ENCODE results near the gene OCLN. TPM values are rescaled to one million over a fixed set of nuclear protein-coding genes. Genes with fewer than 3 reads are reported as not detected.
"Not testable (repeated sequence)": the region's sequence is repeated elsewhere in the genome, so short reads cannot be mapped to it uniquely, and the experiment has no call there.

OCLN gene
- total RNA-seq, 2 donors from 2014 or later, result 2.0 to 9.0 TPM

DNA sequence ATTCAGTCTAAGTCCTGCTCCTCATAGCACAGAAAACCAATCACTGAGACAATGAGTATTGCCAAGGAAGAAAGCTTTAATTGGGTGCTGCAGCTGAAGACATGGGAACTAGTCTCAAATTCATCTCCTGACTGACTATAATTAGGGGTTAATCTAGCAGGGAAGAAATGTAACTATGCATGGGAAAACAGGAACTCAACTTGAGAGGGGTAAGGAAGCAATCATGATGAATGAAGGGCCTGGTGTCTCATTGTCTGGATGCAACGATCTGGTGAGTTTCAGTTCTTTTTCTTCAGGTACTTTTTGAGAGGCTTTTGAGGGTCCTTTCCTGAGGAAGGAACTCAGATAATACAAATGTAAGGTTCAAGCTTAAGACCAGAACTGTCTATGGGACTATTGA lies 24.0 kb upstream of the OCLN start:
- Mint-ChIP-seq H3K4me1 (no peaks in the 10 kb centered on the region), H3K4me3 (no peak overlapping the region), H3K27ac (no peak overlapping the region), H3K27me3 (no peaks in the 10 kb centered on the region), H3K36me3 (ENCODE audit: low read depth) (no peaks in the 10 kb centered on the region)
- ATAC-seq (no peak), DNase-seq (no peak)
- no peaks in the 10 kb centered on the region for H3K9me3 ChIP-seq (ENCODE audit: control insufficient read depth, low read length, poor library complexity, severe bottlenecking)

DNA sequence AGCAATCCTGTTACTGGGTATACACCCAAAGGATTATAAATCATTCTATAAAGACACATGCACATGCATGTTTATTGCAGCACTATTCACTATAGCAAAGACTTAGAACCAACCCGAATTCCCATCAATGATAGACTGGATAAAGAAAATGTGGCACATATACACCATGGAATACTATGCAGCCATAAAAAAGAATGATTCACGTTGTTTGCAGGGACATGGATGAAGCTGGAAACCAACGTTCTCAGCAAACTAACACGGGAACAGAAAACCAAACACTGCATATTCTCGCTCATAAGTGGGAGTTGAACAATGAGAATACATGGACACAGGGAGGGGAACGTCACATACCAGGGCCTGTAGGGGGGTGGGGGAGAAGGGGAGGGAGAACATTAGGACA lies 21.1 kb upstream of the OCLN start:
- H3K27ac Mint-ChIP-seq; H3K4me3 Mint-ChIP-seq; H3K9me3 ChIP-seq (ENCODE audit: control insufficient read depth, low read length, poor library complexity, severe bottlenecking); H3K27me3 Mint-ChIP-seq; ATAC-seq; DNase-seq; H3K4me1 Mint-ChIP-seq; H3K36me3 Mint-ChIP-seq (ENCODE audit: low read depth): not testable (repeated sequence)

DNA sequence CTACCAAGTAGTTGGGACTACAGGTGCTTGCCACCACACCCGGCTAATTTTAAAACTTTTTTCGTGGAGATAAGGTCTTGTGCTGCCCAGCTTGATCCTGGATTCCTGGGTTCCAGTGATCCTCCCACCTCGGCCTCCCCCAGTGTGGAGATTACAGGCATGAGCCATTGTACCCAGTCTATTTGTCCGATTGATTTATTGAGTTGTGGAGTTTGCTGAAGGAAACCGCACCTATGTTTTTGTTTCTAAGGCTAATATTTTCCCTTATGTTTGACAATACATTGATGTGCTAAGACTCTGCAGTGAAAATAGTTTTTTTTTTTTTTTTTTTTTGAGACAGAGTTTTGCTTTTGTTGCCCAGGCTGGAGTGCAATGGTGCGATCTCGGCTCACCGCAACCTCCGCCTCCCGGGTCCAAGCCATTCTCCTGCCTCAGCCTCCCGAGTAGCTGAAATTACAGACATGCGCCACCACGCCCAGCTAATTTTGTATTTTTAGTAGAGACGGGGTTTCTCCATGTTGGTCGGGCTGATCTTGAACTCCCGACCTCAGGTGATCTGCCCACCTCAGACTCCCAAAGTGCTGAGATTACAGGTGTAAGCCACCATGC lies 20.0 kb upstream of the OCLN start:
- not testable (repeated sequence) for DNase-seq; H3K27ac Mint-ChIP-seq; H3K9me3 ChIP-seq (ENCODE audit: control insufficient read depth, low read length, poor library complexity, severe bottlenecking); H3K4me1 Mint-ChIP-seq; ATAC-seq; H3K27me3 Mint-ChIP-seq; H3K4me3 Mint-ChIP-seq; H3K36me3 Mint-ChIP-seq (ENCODE audit: low read depth)

DNA sequence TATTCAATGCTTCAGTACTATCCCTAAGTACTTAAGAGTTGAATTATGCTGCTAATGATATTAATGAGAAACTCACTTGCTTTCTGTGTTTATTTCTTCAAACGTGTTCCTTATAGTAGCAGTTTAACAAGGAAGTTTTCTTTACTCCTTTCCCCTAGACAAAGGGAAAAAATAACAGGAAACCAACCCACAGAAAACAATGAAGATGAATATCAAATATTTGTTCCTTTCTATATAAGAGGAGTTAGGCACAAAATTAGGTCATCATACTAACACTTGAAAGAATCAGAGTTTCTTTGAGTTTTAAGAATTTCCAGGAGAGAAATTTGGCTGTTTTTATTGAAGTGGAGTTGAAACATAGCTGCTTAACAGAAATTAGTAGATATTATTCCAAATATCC lies 15.4 kb upstream of the OCLN start:
- no peak overlapping the region for H3K4me3 Mint-ChIP-seq
- DNase-seq (no peak), ATAC-seq (no peak)
- H3K27ac Mint-ChIP-seq, result peak overlapping the region; percentile 21
- no peaks in the 10 kb centered on the region for H3K27me3 Mint-ChIP-seq
- no peaks in the 10 kb centered on the region for H3K36me3 Mint-ChIP-seq (ENCODE audit: low read depth)
- no peaks in the 10 kb centered on the region for H3K9me3 ChIP-seq (ENCODE audit: control insufficient read depth, low read length, poor library complexity, severe bottlenecking)
- peaks cover 6% of the 10 kb centered on the region for H3K4me1 Mint-ChIP-seq

DNA sequence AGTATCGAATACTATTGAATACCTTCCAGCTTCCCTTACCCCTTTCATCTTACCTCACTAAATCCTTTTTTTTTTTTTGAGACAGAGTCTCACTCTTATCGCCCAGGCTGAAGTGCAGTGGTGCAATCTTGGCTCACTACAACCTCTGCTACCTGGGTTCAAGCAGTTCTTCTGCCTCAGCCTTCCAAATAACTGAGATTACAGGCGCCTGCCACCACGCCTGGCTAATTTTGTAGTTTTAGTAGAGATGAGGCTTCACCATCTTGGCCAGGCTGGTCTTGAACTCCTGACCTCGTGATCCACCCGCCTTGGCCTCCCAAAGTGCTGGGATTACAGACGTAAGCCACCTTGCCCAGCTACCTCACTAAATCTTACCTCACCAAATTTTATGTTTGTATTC lies 14.3 kb upstream of the OCLN start:
- not testable (repeated sequence) for H3K4me1 Mint-ChIP-seq; DNase-seq; ATAC-seq; H3K4me3 Mint-ChIP-seq; H3K27me3 Mint-ChIP-seq; H3K27ac Mint-ChIP-seq; H3K36me3 Mint-ChIP-seq (ENCODE audit: low read depth); H3K9me3 ChIP-seq (ENCODE audit: control insufficient read depth, low read length, poor library complexity, severe bottlenecking)

DNA sequence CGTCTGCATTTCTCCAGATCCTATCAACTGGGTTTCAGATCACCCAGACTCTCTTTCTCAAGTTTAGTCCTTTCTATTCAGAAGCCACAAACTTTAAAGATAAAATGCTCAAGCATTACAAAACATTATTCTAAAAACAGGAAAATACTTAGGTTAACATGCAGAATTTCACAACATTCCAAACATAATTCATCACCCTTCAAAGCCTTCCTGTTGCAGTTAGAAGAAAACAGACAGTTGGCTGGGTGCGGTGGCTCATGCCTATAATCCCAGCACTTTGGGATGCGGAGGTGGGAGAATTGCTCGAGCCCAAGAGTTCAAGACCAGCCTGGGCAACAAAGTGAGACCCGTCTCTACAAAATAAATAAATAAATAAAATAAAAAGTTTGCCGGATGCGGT lies 7.7 kb upstream of the OCLN start:
- Mint-ChIP-seq H3K4me1 (peaks cover 2% of the 10 kb centered on the region), H3K27me3 (peaks cover 35% of the 10 kb centered on the region), H3K4me3 (no peak overlapping the region), H3K27ac (no peak overlapping the region), H3K36me3 (ENCODE audit: low read depth) (no peaks in the 10 kb centered on the region)
- ATAC-seq, result no peak
- DNase-seq, result no peak
- no peaks in the 10 kb centered on the region for H3K9me3 ChIP-seq (ENCODE audit: control insufficient read depth, low read length, poor library complexity, severe bottlenecking)

DNA sequence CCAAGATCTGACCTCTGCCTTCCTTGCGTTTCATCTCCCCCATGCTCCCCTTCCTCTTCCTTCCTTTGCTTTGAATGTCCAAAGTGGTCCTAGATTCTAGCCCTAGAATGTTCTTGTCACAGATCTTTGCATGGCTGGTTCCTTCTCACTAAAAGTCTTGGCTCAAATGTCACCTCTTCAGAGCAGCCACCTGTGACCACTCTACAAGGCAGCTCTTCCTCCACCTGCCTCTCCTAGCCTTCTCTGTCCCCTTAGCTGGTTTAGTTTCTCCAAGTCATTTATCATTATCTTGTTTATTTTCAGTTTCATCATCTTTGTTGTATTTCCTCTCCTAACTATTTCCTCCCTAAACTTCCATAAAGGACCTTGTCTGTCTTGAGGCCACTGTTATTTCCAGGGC lies 7.1 kb upstream of the OCLN start:
- DNase-seq, result no peak
- H3K9me3 ChIP-seq (ENCODE audit: control insufficient read depth, low read length, poor library complexity, severe bottlenecking), result no peaks in the 10 kb centered on the region
- peak overlapping the region; percentile 22 for H3K27ac Mint-ChIP-seq
- H3K36me3 Mint-ChIP-seq (ENCODE audit: low read depth), result no peaks in the 10 kb centered on the region
- H3K4me3 Mint-ChIP-seq, result no peak overlapping the region
- H3K27me3 Mint-ChIP-seq, result peaks cover 41% of the 10 kb centered on the region
- peaks cover 2% of the 10 kb centered on the region for H3K4me1 Mint-ChIP-seq
- ATAC-seq, result no peak

DNA sequence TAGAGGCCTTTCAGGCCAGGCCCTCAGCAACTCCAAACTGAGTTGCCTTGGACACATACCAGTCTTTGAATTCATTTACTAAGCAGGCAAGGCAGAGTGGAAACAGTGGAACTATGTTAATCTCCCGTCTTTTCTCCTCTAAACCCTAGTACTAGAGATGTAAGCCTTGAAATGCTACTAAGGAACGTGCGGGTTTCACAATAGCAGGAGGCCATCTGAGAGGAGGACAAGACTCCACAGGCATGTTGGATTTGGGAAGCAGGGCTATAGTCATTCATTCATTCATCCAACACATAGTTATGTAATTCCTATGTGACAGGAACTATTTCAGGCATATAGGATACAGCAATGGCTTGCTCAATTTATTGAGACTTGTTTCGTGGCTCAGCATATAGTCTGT lies 3.3 kb upstream of the OCLN start:
- ATAC-seq (no peak), DNase-seq (no peak)
- peaks cover 59% of the 10 kb centered on the region for H3K27me3 Mint-ChIP-seq
- H3K9me3 ChIP-seq (ENCODE audit: control insufficient read depth, low read length, poor library complexity, severe bottlenecking), result no peaks in the 10 kb centered on the region
- peaks cover 10% of the 10 kb centered on the region for H3K4me1 Mint-ChIP-seq
- H3K4me3 Mint-ChIP-seq, result no peak overlapping the region
- H3K36me3 Mint-ChIP-seq (ENCODE audit: low read depth), result no peaks in the 10 kb centered on the region
- no peak overlapping the region for H3K27ac Mint-ChIP-seq

DNA sequence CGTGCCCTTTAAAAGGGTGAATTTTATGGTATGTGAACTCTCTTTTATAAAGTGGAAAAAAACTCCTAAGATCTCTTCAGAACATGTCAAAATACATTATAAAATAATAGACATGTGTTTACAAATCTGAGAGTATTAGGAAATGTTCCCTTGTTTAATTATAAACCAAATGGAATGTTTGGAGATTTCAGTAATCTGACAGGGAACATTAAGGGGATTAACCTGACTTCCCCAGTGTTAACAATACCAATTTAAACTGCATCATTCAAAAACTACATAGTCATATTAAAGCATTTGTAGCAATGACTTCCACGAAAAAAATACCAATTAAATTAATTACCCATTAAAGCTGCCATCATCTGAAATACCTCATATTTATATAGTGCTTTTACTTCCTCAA lies 1.6 kb upstream of the OCLN start:
- no peak overlapping the region for H3K4me3 Mint-ChIP-seq
- no peaks in the 10 kb centered on the region for H3K9me3 ChIP-seq (ENCODE audit: control insufficient read depth, low read length, poor library complexity, severe bottlenecking)
- no peak for ATAC-seq
- H3K27me3 Mint-ChIP-seq, result peaks cover 68% of the 10 kb centered on the region
- peaks cover 2% of the 10 kb centered on the region for H3K36me3 Mint-ChIP-seq (ENCODE audit: low read depth)
- no peak for DNase-seq
- H3K27ac Mint-ChIP-seq, result no peak overlapping the region
- H3K4me1 Mint-ChIP-seq, result peaks cover 7% of the 10 kb centered on the region

DNA sequence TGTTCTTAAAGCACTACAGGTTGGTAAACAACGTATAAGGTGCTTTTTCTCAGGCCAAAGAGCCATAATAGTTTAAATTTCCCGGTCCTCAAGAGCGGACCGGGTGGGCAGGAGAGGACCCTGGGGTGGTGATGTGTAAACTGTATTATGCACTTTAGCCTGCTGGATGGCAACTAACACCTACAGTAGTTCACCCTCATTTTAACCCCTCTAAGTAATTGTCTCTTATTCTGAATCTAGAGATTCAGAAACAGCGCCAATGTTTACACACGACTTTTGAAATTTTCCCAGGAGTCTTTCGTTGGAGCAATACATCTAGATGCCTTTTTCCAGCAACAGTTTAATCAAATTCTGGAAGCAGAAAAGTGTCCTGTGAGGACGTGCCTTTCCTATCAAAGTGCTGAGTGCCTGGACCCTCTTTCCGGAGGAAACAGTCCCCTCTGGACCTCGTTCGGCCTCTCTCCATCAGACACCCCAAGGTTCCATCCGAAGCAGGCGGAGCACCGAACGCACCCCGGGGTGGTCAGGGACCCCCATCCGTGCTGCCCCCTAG lies 676 bp upstream of the OCLN start:
- no peak overlapping the region for H3K27ac Mint-ChIP-seq
- H3K4me1 Mint-ChIP-seq, result peaks cover 10% of the 10 kb centered on the region
- H3K4me3 Mint-ChIP-seq, result peak overlapping the region; percentile 79
- H3K36me3 Mint-ChIP-seq (ENCODE audit: low read depth), result peaks cover 2% of the 10 kb centered on the region
- H3K9me3 ChIP-seq (ENCODE audit: control insufficient read depth, low read length, poor library complexity, severe bottlenecking), result no peaks in the 10 kb centered on the region
- DNase-seq, result no peak
- no peak for ATAC-seq
- peaks cover 67% of the 10 kb centered on the region for H3K27me3 Mint-ChIP-seq

DNA sequence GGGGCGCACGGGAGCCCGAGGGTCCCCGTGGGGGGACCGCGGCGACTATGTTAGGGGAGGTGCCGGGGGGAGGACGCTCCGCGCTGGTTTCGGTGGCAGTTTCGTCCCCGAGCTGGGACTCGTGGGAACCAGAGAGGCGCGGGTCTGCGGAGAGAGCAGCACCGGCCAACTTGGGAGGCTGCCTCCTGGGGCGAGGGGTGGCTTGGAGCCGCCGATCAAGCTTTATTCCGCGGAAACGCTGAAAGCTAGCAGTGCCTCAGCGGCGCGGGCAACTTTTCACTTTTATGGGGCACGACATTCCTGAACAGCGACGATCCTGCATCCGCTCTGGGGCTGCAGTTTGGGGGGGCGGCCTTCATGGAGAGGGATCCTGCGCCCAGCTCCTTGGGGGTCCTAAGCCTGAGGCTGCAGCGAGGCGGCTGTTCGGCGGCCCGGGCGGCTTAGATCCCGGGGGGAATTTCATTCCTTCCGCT lies 369 bp downstream of the OCLN start:
- no peak for DNase-seq
- ATAC-seq, result no peak
- peaks cover 68% of the 10 kb centered on the region for H3K27me3 Mint-ChIP-seq

DNA sequence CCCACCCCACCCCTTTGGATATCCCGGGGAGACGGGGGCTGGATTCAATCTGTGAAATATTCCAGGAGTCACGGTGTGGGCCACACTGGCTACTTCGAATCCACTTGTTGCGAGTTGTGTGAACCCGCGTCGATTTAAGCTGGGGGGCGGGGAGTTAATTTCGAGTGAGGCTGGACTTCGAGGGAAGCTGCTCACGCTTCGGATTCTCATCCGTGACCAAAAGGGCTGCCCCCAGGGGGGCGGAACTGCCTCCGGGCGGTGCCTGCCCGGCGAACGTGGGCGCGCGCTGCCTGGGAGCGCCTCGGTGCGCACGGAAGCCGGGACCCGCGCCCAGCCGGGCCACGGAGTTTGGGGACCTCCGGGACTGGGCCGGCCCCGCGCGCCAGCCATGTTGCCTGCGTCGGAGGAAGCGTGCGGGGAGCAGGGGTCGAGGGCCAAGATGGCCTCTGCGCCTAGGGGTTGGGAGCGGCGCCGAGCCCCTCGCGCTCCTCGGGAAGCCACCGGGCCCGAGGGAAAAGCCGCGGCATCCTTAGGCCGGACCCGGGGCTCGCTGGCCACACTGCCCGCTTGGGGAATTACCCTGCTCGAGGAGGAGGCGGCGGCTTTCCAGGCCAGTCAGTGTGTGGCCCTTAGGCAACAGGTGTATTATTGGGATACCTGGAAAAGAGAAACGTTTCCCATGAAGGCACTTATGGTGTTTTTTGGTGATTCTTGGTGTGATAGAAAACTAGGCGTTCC lies 975 bp downstream of the OCLN start:
- peaks cover 2% of the 10 kb centered on the region for H3K36me3 Mint-ChIP-seq (ENCODE audit: low read depth)
- ATAC-seq, result no peak

More for the DNA sequence above, 369 bp downstream of the OCLN start:
- H3K27ac Mint-ChIP-seq, result no peak overlapping the region
- no peaks in the 10 kb centered on the region for H3K9me3 ChIP-seq (ENCODE audit: control insufficient read depth, low read length, poor library complexity, severe bottlenecking)
- peaks cover 10% of the 10 kb centered on the region for H3K4me1 Mint-ChIP-seq
- H3K4me3 Mint-ChIP-seq, result peak overlapping the region; percentile 79
- peaks cover 2% of the 10 kb centered on the region for H3K36me3 Mint-ChIP-seq (ENCODE audit: low read depth)

DNA sequence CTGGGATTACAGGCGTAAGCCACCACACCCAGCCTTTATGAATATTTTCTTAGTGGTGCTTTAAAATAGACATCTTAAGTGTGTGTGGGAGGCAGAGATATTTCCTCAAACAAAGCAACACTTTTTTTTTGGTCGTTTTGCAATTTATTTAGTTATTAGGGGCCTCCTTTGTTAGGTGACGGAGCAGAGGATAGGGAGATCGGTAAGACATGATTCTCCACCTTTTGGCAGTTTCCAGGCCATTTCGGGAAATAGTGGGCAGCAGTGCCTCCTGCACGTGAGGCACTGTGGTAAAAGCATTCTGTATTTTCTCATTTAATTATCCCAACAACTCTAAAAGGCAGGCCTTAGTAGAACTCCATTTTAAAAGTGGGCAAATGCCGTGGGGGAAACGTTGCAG lies 1.9 kb downstream of the OCLN start:
- Mint-ChIP-seq H3K36me3 (ENCODE audit: low read depth) (peaks cover 2% of the 10 kb centered on the region), H3K27me3 (peaks cover 59% of the 10 kb centered on the region), H3K4me1 (peaks cover 10% of the 10 kb centered on the region), H3K4me3 (peak overlapping the region; percentile 28), H3K27ac (no peak overlapping the region)
- no peaks in the 10 kb centered on the region for H3K9me3 ChIP-seq (ENCODE audit: control insufficient read depth, low read length, poor library complexity, severe bottlenecking)
- DNase-seq (no peak), ATAC-seq (no peak)

More for the DNA sequence above, 975 bp downstream of the OCLN start:
- H3K9me3 ChIP-seq (ENCODE audit: control insufficient read depth, low read length, poor library complexity, severe bottlenecking), result no peaks in the 10 kb centered on the region
- Mint-ChIP-seq H3K27ac (no peak overlapping the region), H3K4me3 (peak overlapping the region; percentile 79), H3K27me3 (peaks cover 68% of the 10 kb centered on the region), H3K4me1 (peaks cover 10% of the 10 kb centered on the region)
- no peak for DNase-seq

All from T-helper 17 cell (primary cell).